IMR-90 (cell line): Measurements from ENCODE around the gene TBC1D9B. TPM values are rescaled to one million over a fixed set of nuclear protein-coding genes. Genes with fewer than 3 reads are reported as not detected.

Experiments used
- ATAC-seq: fragments of 200-7000 bp; cut with Tn5 transposase; 2 replicates; pipeline ENCODE4 v1.9.1; 2020; ENCODE audit warnings: low read depth, mild to moderate bottlenecking, moderate library complexity
- BruUV-seq: library from RNA; stranded (reverse); fragments of 400-500 nt; replicated peaks from 2 replicates; lab custom pipeline; 2021; lab: Mats Ljungman, UMichigan
- CTCF ChIA-PET: fragments of 300-600 bp; formaldehyde crosslinking; extraction: SDS; loops from one replicate; lab custom pipeline; 2021; ENCODE audit warnings: antibody characterized with exemption; lab: Yijun Ruan, JAX
- POLR2A ChIA-PET: fragments of 300-600 bp; sonication (Branson Sonifier 250); formaldehyde crosslinking; loops from one replicate; lab custom pipeline; 2022; ENCODE audit warnings: antibody characterized with exemption; ENCODE audit not compliant: unreplicated experiment; lab: Charles Lee
- DNase-seq: peaks from one replicate; pipeline ENCODE4 v3.0.0; 2013
- H2AFZ ChIP-seq: replicated peaks from 2 replicates; pipeline ENCODE3; 2013; ENCODE audit warnings: low read length, mild to moderate bottlenecking; ENCODE audit not compliant: poor library complexity
- H2AK5ac ChIP-seq: 2 replicates; pipeline ENCODE4 v1.6.1; 2013; ENCODE audit warnings: low read depth, low read length, inconsistent platforms
- H2AK9ac ChIP-seq: replicated peaks from 2 replicates; pipeline ENCODE3; 2013; ENCODE audit warnings: mild to moderate bottlenecking, low read depth, low read length, moderate library complexity; ENCODE audit not compliant: poor library complexity
- H2BK120ac ChIP-seq: 2 replicates; pipeline ENCODE4 v1.6.1; 2013; ENCODE audit warnings: low read depth, low read length, inconsistent platforms
- H2BK15ac ChIP-seq: 3 replicates; pipeline ENCODE4 v1.6.1; 2013; ENCODE audit warnings: low read depth, low read length, inconsistent platforms
- H2BK20ac ChIP-seq: 2 replicates; pipeline ENCODE4 v1.6.1; 2013; ENCODE audit warnings: low read depth, mild to moderate bottlenecking, inconsistent platforms, low read length, moderate library complexity
- H2BK5ac ChIP-seq: 2 replicates; pipeline ENCODE4 v1.6.1; 2013; ENCODE audit warnings: mild to moderate bottlenecking, low read depth, low read length, inconsistent platforms; ENCODE audit not compliant: poor library complexity, severe bottlenecking
- H3K14ac ChIP-seq: replicated peaks from 2 replicates; pipeline ENCODE4 v1.6.1; 2013; ENCODE audit warnings: low read depth, low read length, inconsistent platforms
- H3K18ac ChIP-seq: 2 replicates; pipeline ENCODE4 v1.6.1; 2013; ENCODE audit warnings: low read depth, low read length, control low read depth
- H3K23ac ChIP-seq: 2 replicates; pipeline ENCODE4 v1.6.1; 2013; ENCODE audit warnings: low read depth, low read length, inconsistent platforms
- H3K27ac ChIP-seq: 2 replicates; pipeline ENCODE4 v1.5.1; 2013; ENCODE audit warnings: mild to moderate bottlenecking, control low read depth, low read length; ENCODE audit not compliant: insufficient read depth
- H3K27me3 ChIP-seq: 2 replicates; pipeline ENCODE4 v1.6.1; 2013; ENCODE audit warnings: low read length; ENCODE audit not compliant: control insufficient read depth, insufficient read depth
- H3K36me3 ChIP-seq: 2 replicates; pipeline ENCODE4 v1.6.1; 2013; ENCODE audit warnings: low read length, mixed read lengths; ENCODE audit not compliant: control insufficient read depth, insufficient read depth
- H3K4ac ChIP-seq: 2 replicates; pipeline ENCODE4 v1.6.1; 2013; ENCODE audit warnings: low read depth, low read length, inconsistent platforms
- H3K4me1 ChIP-seq: 2 replicates; pipeline ENCODE4 v1.6.1; 2013; ENCODE audit warnings: low read length, mixed read lengths; ENCODE audit not compliant: control insufficient read depth, insufficient read depth
- H3K4me2 ChIP-seq: 2 replicates; pipeline ENCODE4 v1.6.1; 2013; ENCODE audit warnings: low read depth, mild to moderate bottlenecking, control low read depth, low read length, moderate library complexity
- H3K4me3 ChIP-seq: 2 replicates; pipeline ENCODE4 v1.5.1; 2013; ENCODE audit warnings: low read depth, mild to moderate bottlenecking, control low read depth, low read length, moderate library complexity; ENCODE audit not compliant: insufficient read depth
- H3K56ac ChIP-seq: 2 replicates; pipeline ENCODE4 v1.6.1; 2013; ENCODE audit warnings: low read length, inconsistent platforms; ENCODE audit not compliant: insufficient read depth; ENCODE audit errors: extremely low read depth
- H3K79me1 ChIP-seq, 2 experiments: 2 replicates each; pipeline ENCODE4 v1.6.1; 2013; ENCODE audit warnings: low read length in 2 of 2, inconsistent platforms in 1 of 2, low read depth in 1 of 2
- H3K9ac ChIP-seq: 2 replicates; pipeline ENCODE4 v1.6.1; 2013; ENCODE audit warnings: low read depth, low read length, control low read depth
- H3K9me1 ChIP-seq: 2 replicates; pipeline ENCODE4 v1.6.1; 2013; ENCODE audit warnings: low read length, inconsistent platforms; ENCODE audit not compliant: insufficient read depth
- H3K9me3 ChIP-seq: 2 replicates; pipeline ENCODE4 v1.6.1; 2013; ENCODE audit warnings: low read length; ENCODE audit not compliant: control insufficient read depth, insufficient read depth
- H4K20me1 ChIP-seq: 2 replicates; pipeline ENCODE4 v1.6.1; 2013; ENCODE audit warnings: low read length, inconsistent platforms; ENCODE audit not compliant: insufficient read depth
- H4K5ac ChIP-seq: 2 replicates; pipeline ENCODE4 v1.6.1; 2013; ENCODE audit warnings: mild to moderate bottlenecking, low read depth, low read length, control low read depth
- H4K8ac ChIP-seq, 2 experiments: 2 replicates each; pipeline ENCODE4 v1.6.1; 2013; ENCODE audit warnings: low read depth in 2 of 2, low read length in 2 of 2, control low read depth in 1 of 2, inconsistent platforms in 1 of 2
- H4K91ac ChIP-seq: 2 replicates; pipeline ENCODE4 v1.6.1; 2013; ENCODE audit warnings: low read depth, low read length, inconsistent platforms; ENCODE audit not compliant: insufficient read depth
- BHLHE40 ChIP-seq: fragments of 150-350 bp; IDR thresholded peaks from 2 replicates; pipeline ENCODE4 v1.6.1; 2016; ENCODE audit warnings: mild to moderate bottlenecking, low read depth, low read length
- CEBPB ChIP-seq: IDR thresholded peaks from 2 replicates; pipeline ENCODE4 v1.6.1; 2012; ENCODE audit warnings: low read depth, low read length, improper control_type of control experiment
- CHD1 ChIP-seq: IDR thresholded peaks from 2 replicates; pipeline ENCODE4 v1.6.1; 2012; ENCODE audit warnings: low read depth, low read length, improper control_type of control experiment
- MAZ ChIP-seq: IDR thresholded peaks from 2 replicates; pipeline ENCODE4 v1.6.1; 2012; ENCODE audit warnings: low read depth, mild to moderate bottlenecking, low read length, improper control_type of control experiment, moderate library complexity, borderline replicate concordance
- RAD21 ChIP-seq: IDR thresholded peaks from 2 replicates; pipeline ENCODE4 v1.6.1; 2012; ENCODE audit warnings: low read length, improper control_type of control experiment
- RCOR1 ChIP-seq: IDR thresholded peaks from 2 replicates; pipeline ENCODE4 v1.6.1; 2012; ENCODE audit warnings: mild to moderate bottlenecking, low read length, improper control_type of control experiment; ENCODE audit not compliant: insufficient replicate concordance
- RFX5 ChIP-seq: IDR thresholded peaks from 2 replicates; pipeline ENCODE4 v1.8.0; 2012; ENCODE audit warnings: low read depth, mild to moderate bottlenecking, low read length, moderate library complexity
- SMC3 ChIP-seq: fragments of 150-350 bp; IDR thresholded peaks from 2 replicates; pipeline ENCODE4 v1.6.1; 2016; ENCODE audit warnings: low read depth, mild to moderate bottlenecking, antibody characterized with exemption, low read length, moderate library complexity
- WGBS, 2 experiments: methylation state at CpG; one replicate each; pipeline versions ENCODE4 v1.1.5 to v1.1.7; 2013; ENCODE audit warnings: missing lambda C conversion rate in 2 of 2; ENCODE audit not compliant: insufficient read length in 1 of 2; ENCODE audit errors: extremely low coverage in 2 of 2; 5-methylcytosine and 5-hydroxymethylcytosine counted together
- dilution Hi-C: fragments of 300-500 bp; cut with HindIII; formaldehyde crosslinking; loops from one replicate; pipeline ENCODE4 v1.14.3; 2018; ENCODE audit warnings: low sequenced_read_pairs; ENCODE audit not compliant: unreplicated experiment
- in situ Hi-C: fragments of 300-500 bp; cut with MboI; formaldehyde crosslinking; loops from 3 replicates; pipeline ENCODE4 v1.14.3; 2019; ENCODE audit warnings: low sequenced_read_pairs, inconsistent platforms, mixed read lengths
- intact Hi-C: fragments of 100-400 bp; cut with micrococcal nuclease; formaldehyde crosslinking; loops from 2 replicates; pipeline ENCODE4 v1.10.0; 2022
- polyA plus RNA-seq, 3 experiments: library from polyadenylated mRNA; depleted of rRNA; stranded (reverse); fragments of >200 nt; gene quantifications; 2 replicates each; pipeline ENCODE4 v1.2.3, GENCODE V29; 2012; ENCODE audit warnings: low replicate concordance in 1 of 3
- total RNA-seq: library from RNA; depleted of rRNA; stranded (reverse); fragments of >200 nt; gene quantifications from 2 replicates; pipeline ENCODE4 v1.2.3, GENCODE V29; 2012
- TF ChIP-seq, protein P1 (sequence below): fragments of 150-350 bp; IDR thresholded peaks from 2 replicates; pipeline ENCODE4 v1.6.1; 2017; ENCODE audit warnings: mild to moderate bottlenecking, antibody characterized with exemption, low read length, low read depth
- TF ChIP-seq, protein P2 (sequence below): fragments of 150-350 bp; IDR thresholded peaks from 2 replicates; pipeline ENCODE4 v1.6.1; 2016; ENCODE audit warnings: low read depth, mild to moderate bottlenecking, low read length, moderate library complexity, borderline replicate concordance

TBC1D9B gene
- total and polyA plus RNA-seq, 2 of the 4 experiments (the other 2 are of a cell fraction): 58.6 to 78.1 TPM

DNA sequence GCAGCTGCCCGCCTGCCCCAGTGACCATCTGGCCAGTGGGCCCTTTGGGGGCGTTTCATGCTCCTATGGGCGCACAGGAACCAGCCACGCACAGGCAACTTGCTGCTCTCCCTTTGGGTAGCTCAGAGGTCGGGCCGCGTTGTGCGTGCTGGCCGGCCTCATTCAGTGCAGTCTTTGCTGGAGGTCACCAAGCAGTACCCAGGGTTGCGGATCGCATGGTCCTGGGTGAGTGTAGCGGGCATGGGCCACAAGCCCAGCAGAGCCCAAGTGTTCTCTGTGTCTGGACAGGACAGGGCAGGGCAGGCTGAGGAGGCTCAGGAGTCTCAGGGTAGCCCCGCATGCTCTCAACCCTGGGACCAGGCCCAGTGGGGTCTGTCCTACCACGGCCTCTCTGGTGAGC is 39.2 kb downstream of the TBC1D9B start:
- H3K4me2 ChIP-seq: no peak overlapping the region
- no peak overlapping the region for H3K27ac ChIP-seq
- TF ChIP-seq, protein P1, sequence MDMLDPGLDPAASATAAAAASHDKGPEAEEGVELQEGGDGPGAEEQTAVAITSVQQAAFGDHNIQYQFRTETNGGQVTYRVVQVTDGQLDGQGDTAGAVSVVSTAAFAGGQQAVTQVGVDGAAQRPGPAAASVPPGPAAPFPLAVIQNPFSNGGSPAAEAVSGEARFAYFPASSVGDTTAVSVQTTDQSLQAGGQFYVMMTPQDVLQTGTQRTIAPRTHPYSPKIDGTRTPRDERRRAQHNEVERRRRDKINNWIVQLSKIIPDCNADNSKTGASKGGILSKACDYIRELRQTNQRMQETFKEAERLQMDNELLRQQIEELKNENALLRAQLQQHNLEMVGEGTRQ: no peak
- TF ChIP-seq RAD21: no peak
- TF ChIP-seq CHD1: no peak
- no peak for TF ChIP-seq RFX5
- TF ChIP-seq MAZ: no peak
- no peak for TF ChIP-seq SMC3
- TF ChIP-seq CEBPB: no peak
- TF ChIP-seq, protein P2, sequence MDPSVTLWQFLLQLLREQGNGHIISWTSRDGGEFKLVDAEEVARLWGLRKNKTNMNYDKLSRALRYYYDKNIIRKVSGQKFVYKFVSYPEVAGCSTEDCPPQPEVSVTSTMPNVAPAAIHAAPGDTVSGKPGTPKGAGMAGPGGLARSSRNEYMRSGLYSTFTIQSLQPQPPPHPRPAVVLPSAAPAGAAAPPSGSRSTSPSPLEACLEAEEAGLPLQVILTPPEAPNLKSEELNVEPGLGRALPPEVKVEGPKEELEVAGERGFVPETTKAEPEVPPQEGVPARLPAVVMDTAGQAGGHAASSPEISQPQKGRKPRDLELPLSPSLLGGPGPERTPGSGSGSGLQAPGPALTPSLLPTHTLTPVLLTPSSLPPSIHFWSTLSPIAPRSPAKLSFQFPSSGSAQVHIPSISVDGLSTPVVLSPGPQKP: no peak
- no peak for TF ChIP-seq RCOR1
- TF ChIP-seq BHLHE40: no peak
- 95% methylated on average over 8 of the region's 14 CpGs; no CpG with 5 or more reads in 1 of the 2 experiments for WGBS, 2 experiments
- no peaks in the 10 kb centered on the region for H3K4me1 ChIP-seq
- no peak overlapping the region for H3K18ac ChIP-seq
- in situ Hi-C loops: no loop called here
- ChIA-PET POLR2A (no interaction called here), CTCF (interaction anchor here (0.5 kb wide), 1 partner anchor 254 kb away, joined by 4 read pairs; no protein-coding TSS in a partner anchor)
- H2AK9ac ChIP-seq: peak overlapping the region; percentile 24
- peaks cover 74% of the 10 kb centered on the region for H3K36me3 ChIP-seq
- no peaks in the 10 kb centered on the region for H4K20me1 ChIP-seq
- DNase-seq (no peak), ATAC-seq (no peak)
- no peak overlapping the region for H2BK15ac ChIP-seq
- no peak overlapping the region for H4K91ac ChIP-seq
- H3K14ac ChIP-seq: no peak overlapping the region
- dilution Hi-C loops: no loop called here
- H3K27me3 ChIP-seq: no peaks in the 10 kb centered on the region
- no peak overlapping the region for H2BK20ac ChIP-seq
- H4K5ac ChIP-seq: no peak overlapping the region
- intact Hi-C loops: no loop called here
- H3K79me1 ChIP-seq: no peaks in the 10 kb centered on the region; a peak in 1 of 4 replicates
- no peak overlapping the region for H2AK5ac ChIP-seq
- H2BK120ac ChIP-seq: no peak overlapping the region
- no TSS peak for BruUV-seq
- H2BK5ac ChIP-seq: no peak overlapping the region
- H3K4ac ChIP-seq: no peak overlapping the region
- H3K9ac ChIP-seq: no peak overlapping the region
- H4K8ac ChIP-seq: no peak overlapping the region
- no peak overlapping the region for H3K4me3 ChIP-seq
- no peak overlapping the region for H3K23ac ChIP-seq
- no peaks in the 10 kb centered on the region for H3K9me3 ChIP-seq
- no peak overlapping the region for H2AFZ ChIP-seq
- no peak overlapping the region for H3K56ac ChIP-seq
- H3K9me1 ChIP-seq: peaks cover 4% of the 10 kb centered on the region; the same call in 1 of the 2 replicates
